Anterior cingulate cortex (tissue), 58 donors: ENCODE results near the gene MMP8.
"Not testable (repeated sequence)": the region's sequence is repeated elsewhere in the genome, so short reads cannot be mapped to it uniquely, and the experiment has no call there.

Experiments
- DNase-seq, 58 donors: peaks; one replicate each; lab custom pipeline; 2025; lab: John Stamatoyannopoulos, UW

MMP8 gene, protein sequence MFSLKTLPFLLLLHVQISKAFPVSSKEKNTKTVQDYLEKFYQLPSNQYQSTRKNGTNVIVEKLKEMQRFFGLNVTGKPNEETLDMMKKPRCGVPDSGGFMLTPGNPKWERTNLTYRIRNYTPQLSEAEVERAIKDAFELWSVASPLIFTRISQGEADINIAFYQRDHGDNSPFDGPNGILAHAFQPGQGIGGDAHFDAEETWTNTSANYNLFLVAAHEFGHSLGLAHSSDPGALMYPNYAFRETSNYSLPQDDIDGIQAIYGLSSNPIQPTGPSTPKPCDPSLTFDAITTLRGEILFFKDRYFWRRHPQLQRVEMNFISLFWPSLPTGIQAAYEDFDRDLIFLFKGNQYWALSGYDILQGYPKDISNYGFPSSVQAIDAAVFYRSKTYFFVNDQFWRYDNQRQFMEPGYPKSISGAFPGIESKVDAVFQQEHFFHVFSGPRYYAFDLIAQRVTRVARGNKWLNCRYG

DNA sequence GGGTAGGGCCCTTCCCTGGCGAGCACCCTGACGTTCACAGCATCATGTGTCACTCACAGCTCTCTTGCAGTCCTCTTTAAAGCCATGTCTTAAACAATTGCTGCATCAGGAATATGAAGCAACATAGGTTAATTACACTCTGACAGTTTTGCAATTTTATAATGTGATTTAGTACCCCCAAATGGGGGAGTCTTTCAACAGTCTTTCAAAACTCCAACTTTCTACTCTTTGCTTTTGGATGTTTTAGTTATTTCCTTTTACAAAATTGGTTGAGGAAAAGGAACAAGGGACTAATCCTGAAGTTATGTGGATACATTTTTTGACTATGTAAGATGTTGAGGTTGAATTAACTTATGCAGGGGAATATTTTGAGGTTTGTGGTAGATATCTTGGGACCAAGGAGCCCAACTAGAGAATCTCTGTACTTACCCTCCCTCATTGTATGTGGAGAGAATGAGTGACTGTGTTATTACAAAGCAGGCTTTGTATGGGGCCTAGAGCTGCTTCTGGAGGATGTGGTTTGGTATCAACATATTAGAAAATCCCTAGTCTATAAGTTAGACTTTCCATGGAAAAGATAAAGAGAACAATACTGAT lies at the start of gene MMP8:
Gene MMP8 (minus strand): TSS at position 51 of the 597 bp plus-strand sequence. CDS start 99 bp downstream, outside the sequence.
- no peak for DNase-seq

DNA sequence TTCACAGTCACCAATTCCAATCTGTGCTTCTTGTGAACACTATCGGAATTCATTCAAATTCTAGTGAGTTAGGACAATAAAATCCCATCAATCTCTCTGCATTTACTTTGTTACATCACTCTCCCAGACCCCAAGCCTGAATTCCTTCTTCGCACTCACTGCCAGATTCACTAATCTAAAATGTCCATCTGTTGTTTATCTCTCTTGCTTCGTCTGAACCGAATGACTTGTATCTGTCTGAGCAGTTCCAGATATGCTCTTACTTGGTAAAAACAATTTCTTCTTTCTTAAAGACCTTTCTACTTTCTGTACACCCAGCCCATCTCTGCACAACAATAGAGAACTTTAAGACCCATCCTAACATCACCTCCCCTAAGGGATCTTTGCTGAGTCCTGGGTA lies 48.6 kb upstream of the MMP8 start:
- no peak for DNase-seq

DNA sequence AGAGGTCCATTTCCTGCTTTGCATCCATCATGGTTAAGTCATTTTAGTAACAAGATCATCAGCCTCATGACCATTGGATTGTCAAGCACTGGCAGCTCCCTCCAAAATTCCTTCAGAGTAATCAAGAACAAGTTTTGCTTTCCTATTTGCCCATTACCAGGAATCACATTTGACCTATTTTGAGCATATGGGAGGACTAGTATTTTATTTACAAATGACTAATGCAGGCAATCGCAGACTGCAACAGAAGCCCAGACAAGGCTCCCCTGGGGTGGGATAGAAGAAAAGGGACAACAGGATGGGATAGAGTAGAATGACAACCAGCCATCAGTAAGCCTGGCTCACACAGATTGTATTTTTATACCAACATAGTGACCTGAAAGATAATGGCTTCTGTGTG lies 46.6 kb upstream of the MMP8 start:
- no peak for DNase-seq

DNA sequence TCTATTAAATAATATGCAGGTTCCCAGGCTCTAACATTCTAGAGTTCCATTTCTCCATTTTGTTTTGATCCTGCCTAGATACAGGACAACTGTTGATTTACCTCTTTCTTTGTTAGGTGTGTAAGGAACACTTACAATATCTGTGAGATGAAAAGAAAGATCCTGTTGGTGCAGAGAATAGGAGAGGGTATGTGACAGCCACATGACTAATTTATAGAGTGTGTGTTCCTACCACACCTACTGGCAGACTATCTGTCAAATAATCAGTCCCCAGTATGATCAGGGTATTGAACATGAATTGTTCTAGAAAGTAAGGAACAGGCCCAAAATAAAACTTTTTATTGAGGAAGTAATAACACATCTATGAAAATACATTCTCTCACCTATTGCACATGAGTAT lies 45.4 kb upstream of the MMP8 start:
- DNase-seq, result no peak

DNA sequence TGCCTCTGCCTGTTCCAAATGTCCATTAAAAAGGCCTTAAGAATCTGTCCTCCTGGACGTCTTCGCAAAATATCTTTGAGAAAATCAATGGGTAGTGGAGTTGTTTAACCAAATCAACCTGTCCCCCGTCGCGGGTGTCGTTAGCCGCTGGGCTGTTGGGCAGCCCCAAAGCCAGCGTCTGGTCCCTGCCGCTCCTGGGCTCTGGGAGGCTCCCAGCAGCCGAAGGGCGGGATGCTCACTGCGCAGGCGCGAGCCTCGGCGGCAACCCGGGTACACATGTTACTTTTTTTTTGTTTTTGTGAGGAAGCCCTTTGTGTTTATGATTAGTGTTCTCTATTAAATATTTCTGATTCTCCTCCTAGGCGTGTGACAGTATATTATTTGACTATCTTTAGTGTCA lies 43.0 kb upstream of the MMP8 start:
- no peak for DNase-seq

DNA sequence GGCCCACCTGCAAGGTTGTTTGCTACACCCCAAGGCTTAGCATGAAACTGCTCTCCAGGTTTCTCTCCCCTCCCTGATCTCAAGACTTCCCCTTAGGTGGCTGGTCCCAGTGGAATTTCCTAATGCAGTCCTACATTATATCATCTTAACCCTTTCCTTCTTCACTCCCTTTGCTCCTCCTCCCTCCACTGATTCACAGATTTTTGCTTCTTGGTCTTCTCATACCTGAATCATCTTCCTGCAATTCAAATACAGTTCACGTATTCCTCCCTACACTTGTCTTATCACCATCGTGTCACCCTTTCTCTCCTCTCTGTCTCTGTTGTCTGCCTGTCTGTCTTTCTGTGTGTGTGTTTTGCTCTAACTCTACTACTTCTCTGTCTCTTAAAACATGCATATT lies 38.7 kb upstream of the MMP8 start:
- DNase-seq, result no peak

DNA sequence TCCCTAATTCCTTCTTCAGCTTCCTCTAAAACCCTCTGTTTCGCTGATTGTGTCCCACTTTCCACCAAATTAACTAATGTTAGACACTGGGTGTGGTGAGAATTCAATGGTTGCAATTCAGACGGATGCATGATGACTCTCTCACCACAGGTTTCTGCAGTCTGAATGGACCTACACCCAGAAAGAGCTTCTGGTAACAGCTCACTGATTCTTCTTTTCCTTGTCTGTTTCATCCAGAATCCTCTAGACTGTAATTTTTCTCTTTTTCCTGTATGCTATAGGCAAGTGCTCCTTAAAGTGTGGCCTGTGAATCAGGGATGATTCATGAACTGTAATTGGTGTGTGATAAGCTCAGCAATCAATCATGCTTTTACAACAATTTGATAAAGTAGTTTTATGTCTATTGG lies 37.6 kb upstream of the MMP8 start:
- no peak for DNase-seq

DNA sequence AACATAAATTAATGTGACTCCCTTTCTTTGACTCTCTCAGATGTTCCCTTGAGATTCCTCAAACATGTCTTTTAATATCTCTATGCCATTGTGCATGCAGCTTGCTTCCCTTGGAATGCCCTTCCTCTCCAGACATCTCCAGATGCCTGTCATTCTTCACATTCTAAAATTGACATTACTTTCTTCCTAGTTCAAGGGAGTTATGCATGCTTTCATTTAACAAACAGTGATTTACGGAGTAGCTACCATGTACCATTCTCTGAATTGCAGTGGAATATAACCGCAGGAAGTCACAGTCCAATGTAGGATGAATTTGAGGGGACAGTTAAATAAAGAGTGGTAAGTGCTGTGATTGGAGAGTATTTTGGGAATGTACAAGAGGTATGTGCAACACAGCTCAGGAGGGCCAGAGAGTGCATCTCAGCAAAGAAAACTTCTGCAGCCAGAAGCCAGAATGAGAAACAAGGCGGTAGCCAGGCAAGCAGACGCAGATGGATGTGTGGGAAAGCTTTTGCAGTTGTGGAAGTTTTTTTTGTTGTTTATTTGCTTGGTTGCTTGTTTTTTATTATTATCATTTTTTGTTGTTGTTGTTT lies 37.0 kb upstream of the MMP8 start:
- no peak for DNase-seq

DNA sequence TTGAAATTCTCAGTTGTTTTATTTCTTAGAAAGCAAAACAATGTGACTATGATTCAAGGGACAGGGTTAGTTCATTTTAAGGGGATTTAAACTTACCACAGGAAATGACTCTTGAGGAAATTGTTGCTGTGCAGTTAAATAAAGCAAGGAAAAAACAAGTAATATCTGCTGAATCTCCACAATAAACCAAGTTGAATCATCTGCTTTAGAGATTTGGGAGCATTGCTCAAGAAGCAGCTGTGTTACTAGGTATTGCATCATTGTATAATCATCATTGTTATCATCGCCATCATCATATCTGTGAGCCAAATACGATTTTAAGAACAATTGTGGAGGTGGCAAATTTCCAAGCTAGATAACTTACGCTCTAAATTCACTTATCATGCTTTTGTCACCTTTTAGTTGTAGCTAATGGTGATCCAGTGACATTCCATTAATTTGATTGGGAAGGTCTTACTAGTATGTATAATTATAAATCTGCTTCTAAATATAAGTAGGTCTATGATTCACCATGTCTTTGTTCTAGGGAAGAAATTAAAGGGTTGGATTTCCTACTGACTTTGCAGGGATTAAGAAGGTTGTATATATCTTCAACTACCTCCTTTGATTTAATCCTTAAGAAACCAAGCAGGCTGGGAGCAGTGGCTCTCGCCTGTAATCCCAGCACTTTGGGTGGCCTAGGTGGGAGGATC lies 35.7 kb upstream of the MMP8 start:
- no peak for DNase-seq

DNA sequence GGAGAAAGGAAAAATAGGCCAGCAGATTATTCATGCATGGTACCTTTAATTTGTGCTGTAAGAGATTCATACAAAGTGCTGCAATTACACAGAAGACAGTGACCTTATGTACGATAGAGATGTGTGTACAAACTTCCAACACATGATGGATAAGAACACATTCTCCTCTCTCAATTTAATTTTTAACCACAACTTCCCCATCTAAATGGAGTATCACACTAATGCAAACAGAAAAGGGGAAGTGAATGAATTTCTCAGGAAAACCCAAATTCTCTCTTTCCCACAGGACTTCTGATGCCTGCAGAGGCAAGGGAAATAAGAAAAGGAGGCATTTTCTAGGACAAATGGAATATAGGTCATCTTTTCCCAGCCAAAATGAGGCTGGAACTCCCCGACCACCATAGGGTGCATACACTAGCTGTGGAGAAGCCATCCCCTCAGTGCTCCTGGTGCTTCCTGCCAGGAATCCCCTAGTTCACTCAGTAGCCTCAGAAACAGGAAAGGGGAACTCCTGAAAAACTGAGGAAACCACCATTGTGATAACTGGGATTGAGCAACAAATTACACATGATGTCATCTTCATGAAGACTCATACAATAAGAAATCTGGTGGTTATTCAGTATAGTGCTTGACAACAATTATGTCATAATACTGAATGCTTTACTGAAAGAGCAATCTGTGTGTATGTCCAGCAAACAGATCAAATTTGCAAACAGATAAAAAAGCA lies 33.2 kb upstream of the MMP8 start:
- no peak for DNase-seq

DNA sequence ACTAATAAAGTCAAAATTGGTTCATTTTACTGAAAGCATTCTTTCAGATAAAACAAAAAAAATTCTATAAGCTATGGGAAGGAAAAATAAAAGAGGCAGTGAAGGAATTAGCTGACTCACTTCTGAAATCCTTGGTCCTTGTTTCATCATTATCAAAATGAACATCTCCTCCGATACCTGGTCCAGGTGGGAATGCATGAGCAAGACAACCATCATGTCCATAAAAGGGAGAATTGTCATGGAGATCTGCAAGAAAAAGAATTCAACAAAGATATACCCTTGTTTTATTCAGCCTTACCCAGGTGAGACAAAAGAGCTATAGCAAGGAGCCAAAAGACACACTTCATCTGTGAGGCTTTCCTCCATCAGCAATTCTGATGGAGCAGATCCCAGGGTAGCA lies 28.5 kb upstream of the MMP8 start:
- DNase-seq, result no peak

DNA sequence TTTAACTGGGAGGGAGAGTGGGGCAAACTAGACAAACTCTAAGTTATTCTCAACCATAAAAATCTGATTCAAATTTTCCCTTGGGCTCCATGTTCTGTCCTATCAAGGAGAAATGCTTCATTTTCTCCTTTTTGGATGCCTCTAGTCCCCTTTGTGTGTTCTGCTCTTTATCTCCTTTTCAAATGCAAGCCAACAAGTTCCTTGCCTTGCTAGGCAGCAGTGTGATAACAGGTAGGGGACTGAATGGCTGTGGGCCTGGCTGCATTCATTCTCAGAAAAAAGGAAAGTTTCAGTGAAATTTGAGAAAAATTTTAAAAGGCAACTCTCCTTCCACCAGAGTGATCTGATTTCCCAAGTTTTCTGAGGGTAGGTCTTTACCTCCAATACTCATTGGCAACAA lies 26.9 kb upstream of the MMP8 start:
- no peak for DNase-seq

DNA sequence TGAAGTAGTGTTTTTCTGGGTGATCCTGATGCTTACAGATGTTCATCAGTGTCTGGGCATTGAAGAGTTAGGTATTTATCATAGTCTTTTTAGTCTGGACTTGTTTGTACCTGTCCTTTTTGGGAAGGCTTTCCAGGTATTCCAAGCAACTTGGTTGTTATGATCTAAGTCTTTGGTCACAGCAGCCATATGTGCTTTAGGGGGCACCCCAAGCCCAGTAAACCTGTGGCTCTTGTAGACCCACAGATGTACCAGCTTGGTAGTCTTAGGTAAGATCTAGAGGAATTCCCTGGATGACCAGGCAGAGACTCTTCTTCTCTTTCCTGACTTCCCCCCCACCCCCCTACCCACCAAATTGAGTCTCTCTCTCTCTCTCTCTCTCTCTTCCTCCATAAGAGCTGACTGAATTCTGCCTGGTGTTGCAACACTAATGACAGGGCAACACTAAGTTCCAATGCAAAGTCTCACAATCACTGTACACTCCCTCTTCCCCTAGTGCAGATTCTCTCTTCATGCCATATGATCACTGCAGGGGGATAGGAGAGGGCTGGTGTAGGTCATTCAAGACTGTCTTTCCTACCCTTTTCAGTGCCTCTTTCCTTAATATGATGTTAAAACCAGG lies 24.5 kb upstream of the MMP8 start:
- no peak for DNase-seq

DNA sequence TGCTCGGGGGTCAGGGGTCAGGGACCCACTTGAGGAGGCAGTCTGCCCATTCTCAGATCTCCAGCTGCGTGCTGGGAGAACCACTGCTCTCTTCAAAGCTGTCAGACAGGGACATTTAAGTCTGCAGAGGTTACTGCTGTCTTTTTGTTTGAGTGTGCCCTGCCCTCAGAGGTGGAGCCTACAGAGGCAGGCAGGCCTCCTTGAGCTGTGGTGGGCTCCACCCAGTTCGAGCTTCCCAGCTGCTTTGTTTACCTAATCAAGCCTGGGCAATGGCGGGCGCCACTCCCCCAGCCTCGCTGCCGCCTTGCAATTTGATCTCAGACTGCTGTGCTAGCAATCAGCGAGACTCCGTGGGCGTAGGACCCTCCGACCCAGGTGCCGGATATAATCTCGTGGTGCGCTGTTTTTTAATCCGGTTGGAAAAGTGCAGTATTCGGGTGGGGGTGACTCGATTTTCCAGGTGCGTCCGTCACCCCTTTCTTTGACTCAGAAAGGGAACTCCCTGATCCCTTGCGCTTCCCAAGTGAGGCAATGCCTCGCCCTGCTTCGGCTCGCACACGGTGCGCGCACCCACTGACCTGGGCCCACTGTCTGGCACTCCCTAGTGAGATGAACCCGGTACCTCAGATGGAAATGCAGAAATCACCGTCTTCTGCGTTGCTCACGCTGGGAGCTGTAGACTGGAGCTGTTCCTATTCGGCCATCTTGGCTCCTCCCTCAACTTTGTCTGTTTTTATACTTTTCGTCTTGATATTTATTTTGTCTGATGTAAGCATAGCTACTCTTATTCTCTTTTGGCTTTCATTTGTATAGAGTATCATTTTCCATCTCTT lies 22.2 kb upstream of the MMP8 start:
- DNase-seq, result not testable (repeated sequence)

DNA sequence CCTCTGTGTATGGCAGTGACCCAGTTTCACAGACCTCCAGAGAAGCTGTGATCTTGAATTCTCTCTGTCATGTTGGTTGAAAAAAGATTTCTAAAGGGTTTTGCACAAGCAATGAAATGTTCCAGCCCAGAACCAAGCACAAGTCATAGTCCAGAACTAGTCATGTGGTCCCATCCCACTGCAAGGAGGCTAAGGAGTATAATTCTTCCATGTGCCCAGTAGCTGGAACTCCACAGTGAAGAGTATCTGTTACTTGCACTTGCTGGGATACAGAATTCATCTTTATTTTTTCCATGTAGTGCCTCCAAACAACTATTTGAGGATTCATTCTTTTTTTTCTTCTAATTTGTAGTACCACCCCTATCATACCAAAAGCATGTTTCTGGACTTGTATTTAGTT lies 9.9 kb upstream of the MMP8 start:
- no peak for DNase-seq

DNA sequence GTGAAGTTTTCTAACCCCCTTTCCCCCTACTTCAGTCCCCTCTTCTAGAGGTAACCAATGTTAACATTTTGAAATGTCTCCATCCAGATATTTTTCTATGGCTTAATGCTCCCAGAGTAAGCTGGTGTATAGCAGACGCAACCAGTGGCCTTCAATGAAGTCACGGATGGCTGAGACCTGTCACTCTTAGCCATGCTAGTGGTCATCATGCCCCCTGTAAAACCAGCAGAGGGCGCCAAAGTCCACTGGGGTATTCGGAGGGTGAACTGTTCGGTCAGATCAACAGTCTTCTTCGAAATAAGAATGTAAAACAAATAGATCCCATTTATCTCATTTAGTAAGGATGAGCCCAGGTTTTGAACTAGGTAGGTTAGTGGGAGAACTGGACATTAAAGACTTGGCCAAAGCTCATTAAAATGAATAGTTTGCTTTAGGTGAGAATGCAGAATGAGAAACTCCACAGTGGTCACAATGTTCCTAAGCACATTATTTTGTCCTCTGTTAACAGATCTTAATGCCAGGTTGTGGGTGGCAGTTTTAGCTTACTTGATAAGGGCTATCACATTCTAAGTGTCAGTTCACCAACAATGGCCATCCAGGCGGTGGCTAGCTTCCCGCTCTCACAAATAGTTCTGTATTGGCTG lies 8.6 kb upstream of the MMP8 start:
- DNase-seq, result peak in 1 of 58 donors; percentile 3

DNA sequence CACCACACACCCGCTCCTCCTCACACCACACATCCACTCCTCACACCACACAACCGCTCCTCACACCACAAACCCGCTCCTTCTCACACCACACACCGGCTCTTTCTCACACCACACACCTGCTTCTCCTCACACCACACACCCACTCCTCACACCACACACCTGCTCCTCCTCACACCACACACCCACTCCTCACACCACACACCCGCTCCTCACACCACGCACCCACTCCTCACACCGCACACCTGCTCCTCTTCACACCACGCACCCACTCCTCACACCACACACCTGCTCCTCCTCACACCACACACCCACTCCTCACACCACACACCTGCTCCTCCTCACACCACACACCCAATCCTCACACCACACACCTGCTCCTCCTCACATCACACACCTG lies 6.2 kb upstream of the MMP8 start:
- peak in 5 of 58 donors; percentile 3 to 5 (median 3) for DNase-seq
